NCI-H2227 (cell line): Measurements from ENCODE around the gene PCDH8.

Experiments
- DNase-seq: peaks from one replicate; lab custom pipeline; 2025; ENCODE audit not compliant: unreplicated experiment; lab: John Stamatoyannopoulos, UW

Gene PCDH8, protein sequence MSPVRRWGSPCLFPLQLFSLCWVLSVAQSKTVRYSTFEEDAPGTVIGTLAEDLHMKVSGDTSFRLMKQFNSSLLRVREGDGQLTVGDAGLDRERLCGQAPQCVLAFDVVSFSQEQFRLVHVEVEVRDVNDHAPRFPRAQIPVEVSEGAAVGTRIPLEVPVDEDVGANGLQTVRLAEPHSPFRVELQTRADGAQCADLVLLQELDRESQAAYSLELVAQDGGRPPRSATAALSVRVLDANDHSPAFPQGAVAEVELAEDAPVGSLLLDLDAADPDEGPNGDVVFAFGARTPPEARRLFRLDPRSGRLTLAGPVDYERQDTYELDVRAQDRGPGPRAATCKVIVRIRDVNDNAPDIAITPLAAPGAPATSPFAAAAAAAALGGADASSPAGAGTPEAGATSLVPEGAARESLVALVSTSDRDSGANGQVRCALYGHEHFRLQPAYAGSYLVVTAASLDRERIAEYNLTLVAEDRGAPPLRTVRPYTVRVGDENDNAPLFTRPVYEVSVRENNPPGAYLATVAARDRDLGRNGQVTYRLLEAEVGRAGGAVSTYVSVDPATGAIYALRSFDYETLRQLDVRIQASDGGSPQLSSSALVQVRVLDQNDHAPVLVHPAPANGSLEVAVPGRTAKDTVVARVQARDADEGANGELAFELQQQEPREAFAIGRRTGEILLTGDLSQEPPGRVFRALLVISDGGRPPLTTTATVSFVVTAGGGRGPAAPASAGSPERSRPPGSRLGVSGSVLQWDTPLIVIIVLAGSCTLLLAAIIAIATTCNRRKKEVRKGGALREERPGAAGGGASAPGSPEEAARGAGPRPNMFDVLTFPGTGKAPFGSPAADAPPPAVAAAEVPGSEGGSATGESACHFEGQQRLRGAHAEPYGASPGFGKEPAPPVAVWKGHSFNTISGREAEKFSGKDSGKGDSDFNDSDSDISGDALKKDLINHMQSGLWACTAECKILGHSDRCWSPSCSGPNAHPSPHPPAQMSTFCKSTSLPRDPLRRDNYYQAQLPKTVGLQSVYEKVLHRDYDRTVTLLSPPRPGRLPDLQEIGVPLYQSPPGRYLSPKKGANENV

GRCh38 chr13:52848455-52849195, at the start of gene PCDH8:
Gene PCDH8, minus strand, starts transcription at chr13:52848640. Its CDS starts 204 bp downstream, at chr13:52848436.
- DNase-seq = peak; percentile 92

- no peak for DNase-seq
Measured at GRCh38 chr13:52896827-52897659, 48.6 kb upstream of the PCDH8 start.

- no peak for DNase-seq
Measured at GRCh38 chr13:52894413-52894812, 46.0 kb upstream of the PCDH8 start.

DNA sequence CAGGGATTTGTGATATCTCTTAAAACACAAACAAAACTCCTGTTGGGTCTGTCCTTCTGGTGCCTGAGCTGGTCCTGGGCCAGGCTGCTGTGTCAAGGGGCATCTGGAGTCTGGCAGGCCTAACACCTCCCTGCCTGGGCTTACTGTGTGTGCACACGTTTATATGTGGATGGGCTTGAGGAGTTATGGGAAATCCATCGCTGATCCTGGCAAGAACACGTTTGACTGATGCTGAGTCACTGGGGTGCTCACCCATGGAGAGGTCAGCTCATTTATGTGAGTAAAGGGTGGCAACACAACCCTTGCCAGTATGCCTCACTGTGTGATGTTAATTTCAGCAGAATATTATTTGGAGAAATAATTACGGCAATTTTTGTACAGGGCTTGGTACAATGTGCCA, 44.5 kb upstream of the PCDH8 start:
- DNase-seq = no peak

DNA sequence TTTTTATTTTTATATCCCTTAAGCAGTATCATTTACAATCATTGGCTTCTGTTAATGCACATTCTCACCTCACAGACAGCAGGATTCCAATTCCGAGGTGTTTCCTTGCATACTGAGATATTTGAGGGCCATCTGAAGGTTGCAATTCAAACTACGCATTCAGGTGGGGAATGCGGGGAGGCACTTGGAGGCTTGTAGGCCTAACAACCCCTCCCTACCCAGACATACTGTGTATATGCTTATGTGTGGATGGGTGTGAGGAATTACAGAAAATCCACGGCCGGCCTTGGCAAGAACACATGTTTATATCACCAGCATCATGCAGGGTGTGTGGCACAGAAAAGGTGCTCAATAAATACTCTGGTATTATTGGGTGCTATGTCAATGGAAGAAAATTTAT, 43.3 kb upstream of the PCDH8 start:
- no peak for DNase-seq

DNA sequence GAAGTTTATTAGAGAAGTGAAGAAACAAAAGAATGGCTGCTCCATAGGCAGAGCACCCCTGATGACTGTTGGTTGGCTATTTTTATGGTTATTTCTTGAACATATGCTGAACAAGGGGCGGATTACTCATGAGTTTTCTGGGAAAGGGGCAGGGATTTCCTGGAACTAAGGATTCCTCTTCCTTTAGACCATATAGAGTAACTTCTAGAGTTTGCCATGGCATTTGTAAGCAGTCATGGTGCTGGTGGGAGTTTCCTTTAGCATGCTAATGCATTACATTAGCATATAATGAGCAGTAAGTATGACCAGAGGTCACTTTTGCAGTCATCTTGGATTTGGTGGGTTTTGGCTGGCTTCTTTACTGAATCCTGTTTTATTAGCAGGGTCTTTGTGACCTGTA, 38.7 kb upstream of the PCDH8 start:
- no peak for DNase-seq

- DNase-seq = no peak
Measured at GRCh38 chr13:52885141-52885540, 36.7 kb upstream of the PCDH8 start.

GRCh38 chr13:52884429-52885010, 36.1 kb upstream of the PCDH8 start:
- no peak for DNase-seq

GRCh38 chr13:52882785-52883184, 34.3 kb upstream of the PCDH8 start:
- DNase-seq = no peak

- peak; percentile 54 for DNase-seq
Measured at GRCh38 chr13:52879950-52880741, 31.7 kb upstream of the PCDH8 start.

- DNase-seq = no peak
Measured at GRCh38 chr13:52878831-52879230, 30.4 kb upstream of the PCDH8 start.

DNA sequence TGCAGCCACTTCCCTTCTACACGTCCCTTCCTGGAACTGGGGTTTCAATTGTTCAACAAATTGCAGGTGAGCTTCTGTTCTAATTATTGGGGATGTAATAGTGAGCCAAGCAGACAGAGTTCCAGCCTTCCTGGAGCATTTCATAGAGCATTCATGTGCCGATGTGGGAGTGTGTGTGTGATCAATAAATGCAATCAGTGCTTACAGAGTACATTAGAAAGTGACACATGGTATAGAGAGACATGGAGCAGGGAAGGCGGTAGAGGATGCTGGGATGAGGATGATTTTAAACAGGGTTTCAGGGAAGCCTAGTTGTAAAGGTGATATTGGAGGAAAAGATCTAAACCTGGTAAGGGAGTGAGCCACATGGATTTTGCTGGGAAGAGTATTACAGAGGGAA, 21.7 kb upstream of the PCDH8 start:
- no peak for DNase-seq

GRCh38 chr13:52869621-52870020, 21.2 kb upstream of the PCDH8 start:
- no peak for DNase-seq

DNA sequence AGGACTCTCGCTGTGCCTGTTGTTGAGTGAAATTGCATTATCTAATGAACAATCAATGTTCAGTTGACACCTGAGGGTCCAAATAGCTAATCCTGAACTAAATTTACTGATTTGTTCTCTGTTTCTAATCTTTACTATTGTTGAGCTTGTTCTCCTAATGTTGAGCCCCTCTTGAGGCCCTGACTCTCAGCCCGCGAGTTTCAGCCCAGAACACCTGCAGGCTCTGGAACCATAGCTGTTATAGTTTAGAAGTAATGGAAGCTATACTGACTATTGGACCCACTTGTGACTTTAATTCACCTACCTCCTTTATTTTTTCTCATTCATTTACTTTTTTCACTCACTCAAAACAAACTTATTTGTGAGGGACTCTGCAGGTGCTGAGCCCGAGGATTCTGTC, 20.6 kb upstream of the PCDH8 start:
- DNase-seq = no peak

GRCh38 chr13:52868190-52868589, 19.8 kb upstream of the PCDH8 start:
- DNase-seq = no peak

GRCh38 chr13:52864941-52865340, 16.5 kb upstream of the PCDH8 start:
- no peak for DNase-seq

DNA sequence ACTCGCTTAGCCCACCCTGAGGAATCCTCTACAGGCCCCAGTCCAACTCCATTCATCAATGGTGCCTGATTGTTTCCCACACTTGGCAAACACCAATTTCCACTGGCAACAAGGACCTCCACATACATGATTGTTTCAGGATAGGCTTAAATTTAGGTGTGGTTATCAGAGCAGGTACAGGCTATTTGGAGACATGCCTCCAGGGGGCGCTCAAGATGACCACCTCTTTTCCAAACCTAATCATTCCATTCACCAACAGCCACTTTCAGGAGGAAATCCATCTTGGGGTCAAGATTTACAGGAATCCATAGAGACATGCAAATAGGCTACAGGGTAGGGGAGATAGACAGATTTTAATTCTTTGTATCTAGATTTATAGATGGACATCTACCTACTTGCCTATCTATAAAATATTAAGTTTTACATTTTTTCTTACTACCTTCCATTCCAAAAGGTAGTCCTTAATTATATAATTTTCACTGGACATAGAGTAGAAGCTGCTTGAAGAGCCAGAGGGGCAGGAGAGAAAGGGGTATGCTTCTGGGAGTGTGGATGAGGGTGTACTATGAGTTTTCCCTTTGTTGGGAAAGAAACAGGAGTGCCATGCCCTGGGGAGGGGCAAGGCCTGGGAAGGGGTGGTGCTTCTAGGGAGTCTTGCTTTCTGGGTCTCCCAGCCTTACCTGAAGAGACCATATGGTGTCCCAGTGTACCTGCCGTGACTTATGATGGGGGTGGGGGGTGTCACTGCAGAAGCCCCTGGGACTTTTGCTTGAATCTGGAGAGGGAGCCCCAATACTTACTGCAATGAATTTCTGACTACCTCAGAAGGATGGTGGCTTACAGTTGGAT, 14.1 kb upstream of the PCDH8 start:
- DNase-seq = no peak

- DNase-seq = peak; percentile 14
Measured at GRCh38 chr13:52852444-52852843, 4.0 kb upstream of the PCDH8 start.
